ENCODE measurements around the gene NT5C. TPM values are rescaled to one million over a fixed set of nuclear protein-coding genes. Genes with fewer than 3 reads are reported as not detected.
"Not testable (repeated sequence)": the region's sequence is repeated elsewhere in the genome, so short reads cannot be mapped to it uniquely, and the experiment has no call there.

The NT5C gene
- total and polyA plus RNA-seq, 4 donors, result 13.6 to 27.2 (median 24.5) TPM

- no peak overlapping the region for H3K27ac ChIP-seq (ENCODE audit: low read depth in 1 of 2, low read length in 2 of 2)
- H3K9ac ChIP-seq (ENCODE audit: low read depth in 1 of 2, low read length in 2 of 2), result no peak overlapping the region
- no peak overlapping the region for H3K4me3 ChIP-seq (ENCODE audit: low read depth in 1 of 3, low read length in 3 of 3)
- no peaks in the 10 kb centered on the region for H3K9me3 ChIP-seq (ENCODE audit: control insufficient read depth in 4 of 4, low read length in 3 of 4)
- peaks cover 0 to 4% (median 2%) of the 10 kb centered on the region in 4 donors for H3K4me1 ChIP-seq (ENCODE audit: control insufficient read depth in 4 of 4, insufficient read depth in 4 of 4, low read length in 3 of 4)
- peaks cover 0 to 3% (median 0%) of the 10 kb centered on the region in 4 donors for H3K36me3 ChIP-seq (ENCODE audit: control insufficient read depth in 4 of 4, insufficient read depth in 3 of 4, low read depth in 1 of 4, low read length in 3 of 4)
- no peak for DNase-seq (ENCODE audit: low spot score)
- TF ChIP-seq ATF3 (IDR thresholded peaks at IDR 0.05), result no peak
- no peak for TF ChIP-seq YY1 (IDR thresholded peaks at IDR 0.05)
- no peak for TF ChIP-seq JUND (IDR thresholded peaks at IDR 0.05)
- TF ChIP-seq RAD21 (IDR thresholded peaks at IDR 0.05), result no peak
- no peak for TF ChIP-seq FOXA1 (IDR thresholded peaks at IDR 0.05)
- TF ChIP-seq REST (IDR thresholded peaks at IDR 0.05), result no peak
- no peak for TF ChIP-seq CTCF (IDR thresholded peaks at IDR 0.05; ENCODE audit: low read depth, low read length, missing input control)
- TF ChIP-seq RXRA (IDR thresholded peaks at IDR 0.05), result no peak
- no peak for TF ChIP-seq EGR1 (IDR thresholded peaks at IDR 0.05; ENCODE audit: low read depth in 2 of 2)
- H3K27me3 ChIP-seq (ENCODE audit: control insufficient read depth in 4 of 4, insufficient read depth in 4 of 4, low read length in 3 of 4), result no peaks in the 10 kb centered on the region
- 92% methylated on average over 4 of the region's 4 CpGs for WGBS
These were observed 27.9 kb upstream of the NT5C start for GRCh38 chr17:75159196-75160031.

- not testable (repeated sequence) for H3K9me3 ChIP-seq (ENCODE audit: control insufficient read depth in 4 of 4, low read length in 3 of 4); H3K9ac ChIP-seq (ENCODE audit: low read depth in 1 of 2, low read length in 2 of 2); H3K27ac ChIP-seq (ENCODE audit: low read depth in 1 of 2, low read length in 2 of 2); H3K36me3 ChIP-seq (ENCODE audit: control insufficient read depth in 4 of 4, insufficient read depth in 3 of 4, low read depth in 1 of 4, low read length in 3 of 4); H3K4me3 ChIP-seq (ENCODE audit: low read depth in 1 of 3, low read length in 3 of 3); H3K27me3 ChIP-seq (ENCODE audit: control insufficient read depth in 4 of 4, insufficient read depth in 4 of 4, low read length in 3 of 4); DNase-seq (ENCODE audit: low spot score); H3K4me1 ChIP-seq (ENCODE audit: control insufficient read depth in 4 of 4, insufficient read depth in 4 of 4, low read length in 3 of 4)
- WGBS, result 93% methylated on average over 8 of the region's 8 CpGs
These were observed 26.9 kb upstream of the NT5C start for GRCh38 chr17:75158480-75158879.

GRCh38 chr17:75155191-75155601 is 23.7 kb upstream of the NT5C start:
- H3K27ac ChIP-seq (ENCODE audit: low read depth in 1 of 2, low read length in 2 of 2), result no peak overlapping the region
- H3K4me3 ChIP-seq (ENCODE audit: low read depth in 1 of 3, low read length in 3 of 3), result no peak overlapping the region
- no peak overlapping the region for H3K9ac ChIP-seq (ENCODE audit: low read depth in 1 of 2, low read length in 2 of 2)
- peaks cover 0 to 16% (median 7%) of the 10 kb centered on the region in 4 donors for H3K4me1 ChIP-seq (ENCODE audit: control insufficient read depth in 4 of 4, insufficient read depth in 4 of 4, low read length in 3 of 4)
- 95% methylated on average over 3 of the region's 3 CpGs for WGBS
- no peaks in the 10 kb centered on the region for H3K9me3 ChIP-seq (ENCODE audit: control insufficient read depth in 4 of 4, low read length in 3 of 4)
- DNase-seq (ENCODE audit: low spot score), result no peak
- H3K27me3 ChIP-seq (ENCODE audit: control insufficient read depth in 4 of 4, insufficient read depth in 4 of 4, low read length in 3 of 4), result no peaks in the 10 kb centered on the region
- TF ChIP-seq FOXA2 (IDR thresholded peaks at IDR 0.05) (no peak), GABPA (IDR thresholded peaks at IDR 0.05 in 1 of 2, conservative IDR thresholded peaks at IDR 0.05 in 1 of 2) (no peak), RXRA (IDR thresholded peaks at IDR 0.05) (no peak), EGR1 (IDR thresholded peaks at IDR 0.05; ENCODE audit: low read depth in 2 of 2) (no peak), ATF3 (IDR thresholded peaks at IDR 0.05) (no peak), RAD21 (IDR thresholded peaks at IDR 0.05) (no peak)
- no peaks in the 10 kb centered on the region for H3K36me3 ChIP-seq (ENCODE audit: control insufficient read depth in 4 of 4, insufficient read depth in 3 of 4, low read depth in 1 of 4, low read length in 3 of 4)

Data from liver (tissue), 9 donors.